GM18909 (cell line): ENCODE results near the gene ABHD11.
"Not testable (repeated sequence)": the region's sequence is repeated elsewhere in the genome, so short reads cannot be mapped to it uniquely, and the experiment has no call there.

ENCODE experiments used
- ATAC-seq: cut with Tn5 transposase; IDR thresholded peaks from one replicate; pipeline ENCODE4 v1.9.1; 2021; ENCODE audit warnings: mild to moderate bottlenecking; ENCODE audit not compliant: unreplicated experiment, poor library complexity

ABHD11 gene

DNA sequence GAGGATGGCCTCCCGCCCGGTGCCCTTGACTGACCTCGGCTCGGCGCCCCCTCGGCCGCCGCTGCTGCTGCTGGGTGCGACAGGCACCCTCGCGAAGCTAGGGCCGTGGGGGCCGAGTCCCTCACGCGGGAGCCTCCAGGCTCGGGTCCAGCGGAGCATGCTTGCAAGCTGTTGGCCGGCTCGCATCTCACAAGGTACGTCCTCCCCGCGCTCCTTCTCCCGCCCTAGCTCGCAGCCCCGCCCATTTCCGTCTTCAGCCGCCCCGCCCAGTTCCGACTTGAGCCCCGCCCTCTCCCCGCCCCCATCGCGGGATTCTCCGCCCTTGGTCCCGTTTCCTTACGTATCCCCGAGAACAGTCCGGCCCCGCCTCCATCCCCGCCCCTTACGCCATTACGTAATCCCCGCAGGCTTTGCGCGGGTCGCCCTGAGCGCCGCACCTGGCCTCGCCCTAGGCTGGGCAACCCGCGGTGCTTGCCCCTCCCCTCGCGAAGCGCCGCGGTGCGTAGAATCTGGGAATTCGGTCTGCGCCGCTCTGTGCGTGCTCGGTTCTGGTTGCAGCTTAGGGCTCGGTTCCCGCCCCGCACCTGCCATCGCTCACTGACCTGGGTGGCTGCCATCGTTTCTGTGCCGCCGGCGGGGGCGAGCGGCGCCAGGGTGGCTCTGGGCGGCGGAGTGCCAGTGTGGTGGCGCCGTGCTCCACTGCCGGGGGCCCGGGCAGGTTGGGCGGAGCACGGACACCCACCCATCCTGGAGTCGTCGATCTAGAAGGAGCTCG lies at the start of gene ABHD11:
Gene ABHD11 (minus strand): TSS at position 191 of the 775 bp plus-strand sequence. CDS start 32 bp downstream, at position 159.
- peak; percentile 90 for ATAC-seq

DNA sequence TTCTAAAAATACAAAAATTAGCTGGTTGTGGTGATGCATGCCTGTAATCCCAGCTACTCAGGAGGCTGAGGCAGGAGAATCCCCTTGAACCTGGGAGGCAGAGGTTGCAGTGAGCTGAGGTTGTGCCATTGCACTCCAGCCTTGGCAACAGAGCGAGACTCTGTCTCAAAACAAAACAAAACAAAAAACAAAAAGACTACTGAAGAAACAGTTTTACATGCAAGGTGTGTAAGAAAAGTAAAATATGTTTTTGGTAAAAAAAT lies 49.1 kb upstream of the ABHD11 start:
- not testable (repeated sequence) for ATAC-seq

DNA sequence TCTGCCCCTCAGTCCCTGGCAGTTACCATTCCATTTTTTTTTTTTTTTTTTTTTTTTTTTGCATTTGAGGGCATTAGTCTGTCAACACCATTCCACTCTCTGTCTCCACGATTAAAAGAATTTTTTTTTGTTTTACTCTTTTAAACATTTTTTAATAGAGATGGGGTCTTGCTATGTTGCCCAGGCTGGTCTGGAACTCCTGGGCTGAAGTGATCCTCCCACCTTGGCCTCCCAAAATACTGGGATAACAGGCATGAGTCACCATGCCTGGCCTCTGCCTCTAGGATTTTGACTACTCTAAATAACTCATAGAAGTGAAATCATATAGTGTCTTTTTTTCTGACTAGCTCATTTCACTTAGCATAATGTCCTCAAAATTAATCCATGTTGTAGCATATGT lies 48.0 kb upstream of the ABHD11 start:
- no peak for ATAC-seq

DNA sequence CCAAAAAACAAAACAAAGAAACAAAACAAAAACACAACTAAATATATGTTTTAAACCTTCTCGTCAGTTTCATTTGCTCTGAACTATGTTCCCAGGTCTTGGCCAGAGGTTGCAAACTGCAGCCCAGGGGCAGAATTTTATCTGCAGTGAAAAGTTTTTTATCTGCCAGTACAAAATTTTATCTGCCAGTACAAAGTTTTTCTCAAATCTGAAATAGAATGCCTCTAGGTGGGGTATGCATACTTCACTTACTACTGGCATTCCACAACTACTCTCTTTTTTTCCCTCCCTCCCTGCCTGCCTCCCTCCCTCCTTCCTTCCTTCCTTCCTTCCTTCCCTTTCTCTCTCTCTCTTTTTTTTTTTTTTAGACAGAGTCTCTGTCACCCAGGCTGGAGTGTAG lies 40.9 kb upstream of the ABHD11 start:
- no peak for ATAC-seq

- no peak for ATAC-seq
Measured at GRCh38 chr7:73778801-73779389, 40.3 kb upstream of the ABHD11 start.

GRCh38 chr7:73774923-73775322 lies 36.3 kb upstream of the ABHD11 start:
- no peak for ATAC-seq

GRCh38 chr7:73773700-73774517 lies 35.3 kb upstream of the ABHD11 start:
- ATAC-seq: no peak

- no peak for ATAC-seq
Measured at GRCh38 chr7:73770860-73771670, 32.5 kb upstream of the ABHD11 start.

- ATAC-seq: no peak
Measured at GRCh38 chr7:73770002-73770859, 31.6 kb upstream of the ABHD11 start, which contains the start of gene CLDN3. Gene CLDN3 (minus strand): TSS chr7:73770270. CDS start chr7:73770049, 221 bp downstream.

DNA sequence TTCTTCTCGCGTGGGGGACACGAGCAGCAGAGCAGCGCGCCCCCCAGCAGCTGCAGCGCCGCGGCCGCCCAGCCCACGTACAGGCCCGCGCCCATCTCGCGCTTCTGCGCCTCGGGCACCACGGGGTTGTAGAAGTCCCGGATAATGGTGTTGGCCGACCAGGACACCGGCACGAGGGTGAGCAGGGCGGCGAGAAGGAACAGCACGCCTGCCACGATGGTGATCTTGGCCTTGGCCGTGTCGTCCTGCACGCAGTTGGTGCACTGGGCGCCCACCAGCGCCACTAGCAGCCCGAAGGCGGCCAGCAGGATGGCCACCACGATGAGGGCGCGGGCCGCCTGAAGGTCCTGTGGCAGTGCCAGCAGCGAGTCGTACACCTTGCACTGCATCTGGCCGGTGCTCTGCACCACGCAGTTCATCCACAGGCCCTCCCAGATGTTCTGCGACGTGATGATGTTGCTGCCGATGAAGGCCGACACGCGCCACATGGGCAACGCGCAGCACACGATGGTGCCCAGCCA lies 30.9 kb upstream of the ABHD11 start:
- ATAC-seq: no peak

DNA sequence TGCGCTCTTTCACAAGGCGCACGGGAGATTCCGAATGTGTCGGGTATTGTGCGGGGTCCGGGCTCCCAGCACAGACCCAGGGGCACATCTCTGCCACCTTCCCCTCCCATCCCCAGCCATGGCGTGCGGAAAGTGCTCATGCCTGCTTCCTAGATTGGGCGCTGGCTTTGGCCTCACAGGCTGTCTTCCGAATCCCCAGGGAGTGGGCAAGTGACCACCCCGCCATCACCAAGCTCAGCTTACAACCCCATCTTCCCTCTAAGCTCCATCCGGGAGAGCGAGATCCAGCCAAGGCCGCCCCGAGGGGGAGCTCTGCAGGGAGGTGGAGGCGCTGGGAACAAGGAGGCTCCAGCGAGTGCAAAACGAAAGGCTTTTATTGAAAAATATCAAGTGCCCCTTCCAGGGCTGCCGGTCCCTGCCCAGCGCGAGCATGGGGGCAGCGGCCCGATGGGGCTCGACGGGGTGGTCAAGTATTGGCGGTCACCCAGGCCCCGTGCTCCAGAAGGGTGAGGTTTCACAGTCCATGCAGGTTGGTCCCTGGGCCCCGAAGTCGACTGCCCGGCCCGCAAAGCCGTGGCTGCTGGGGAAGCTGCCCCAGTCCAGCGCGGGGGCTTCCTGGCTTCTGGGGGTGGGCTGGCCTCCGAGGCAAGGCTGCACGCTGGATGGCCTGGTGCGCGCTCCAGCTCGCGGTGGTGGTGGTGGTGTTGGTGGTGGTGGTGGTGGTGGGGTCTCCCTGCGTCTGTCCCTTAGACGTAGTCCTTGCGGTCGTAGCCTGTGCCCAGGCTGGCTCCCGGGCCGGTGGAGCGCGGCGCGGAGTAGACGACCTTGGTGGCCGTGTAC lies 30.3 kb upstream of the ABHD11 start:
- ATAC-seq: no peak

- no peak for ATAC-seq
Measured at GRCh38 chr7:73766556-73767229, 28.1 kb upstream of the ABHD11 start.

GRCh38 chr7:73762659-73762999 lies 24.0 kb upstream of the ABHD11 start:
- no peak for ATAC-seq

GRCh38 chr7:73761854-73762658 lies 23.5 kb upstream of the ABHD11 start:
- ATAC-seq: no peak

DNA sequence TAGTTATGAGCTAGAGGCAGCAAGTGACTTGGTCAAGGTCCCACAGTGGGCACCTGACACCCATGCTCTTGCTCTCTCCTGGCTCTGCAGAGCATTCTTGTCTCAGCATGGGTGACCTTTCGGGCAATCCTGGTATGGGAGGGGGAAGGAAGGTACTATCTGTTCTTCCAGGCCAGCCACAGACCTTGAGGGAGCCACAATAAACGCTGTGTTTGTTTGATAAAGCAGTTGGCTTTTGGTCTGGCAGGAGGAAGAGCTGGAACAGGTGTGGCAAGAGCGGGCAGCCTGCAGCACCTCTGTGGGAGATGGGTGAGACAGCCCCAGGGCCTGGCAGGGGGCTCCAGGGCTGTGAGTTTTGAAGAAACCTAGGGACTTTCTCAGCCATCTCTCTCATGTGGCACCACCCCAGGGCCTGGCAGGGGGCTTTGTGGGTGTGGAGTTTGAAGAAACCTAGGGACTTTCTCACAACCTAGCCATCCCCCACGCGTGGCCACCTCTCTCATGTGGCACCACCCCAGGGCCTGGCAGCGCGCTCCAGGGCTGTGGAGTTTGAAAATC lies 20.1 kb upstream of the ABHD11 start:
- no peak for ATAC-seq

DNA sequence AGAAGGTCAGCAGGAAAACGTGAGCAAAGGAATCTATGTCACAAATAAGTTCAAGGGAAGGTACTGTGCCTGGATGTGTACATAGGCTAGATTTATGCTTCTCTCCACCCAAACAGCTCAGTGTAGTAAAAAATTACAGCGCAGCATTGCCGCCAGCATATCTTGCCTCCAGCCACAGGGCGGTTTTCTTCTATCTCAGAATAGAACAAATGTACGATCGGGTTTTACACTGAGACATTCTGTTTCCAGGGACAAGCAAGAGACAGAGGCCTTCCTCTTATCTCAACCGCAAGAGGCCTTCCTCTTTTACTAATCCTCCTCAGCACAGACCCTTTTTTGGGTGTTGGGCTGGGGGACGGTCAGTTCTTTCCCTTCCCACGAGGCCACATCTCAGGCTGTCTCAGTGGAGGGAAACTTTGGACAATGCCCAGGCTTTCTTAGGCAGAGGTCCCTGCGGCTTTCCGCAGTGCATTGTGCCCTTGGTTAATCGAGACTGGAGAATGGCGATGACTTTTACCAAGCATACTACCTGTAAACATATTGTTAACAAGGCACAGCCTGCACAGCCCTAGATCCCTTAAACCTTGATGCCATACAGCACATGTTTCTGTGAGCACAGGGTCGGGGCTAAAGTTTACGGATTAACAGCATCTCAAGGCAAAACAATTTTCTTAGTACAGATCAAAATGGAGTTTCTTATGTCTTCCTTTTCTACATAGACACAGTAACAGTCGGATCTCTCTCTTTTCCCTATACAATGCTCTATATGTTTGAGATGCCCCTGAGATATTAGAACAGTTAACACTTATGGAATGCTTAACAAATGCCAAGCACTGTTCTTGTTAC lies 11.6 kb upstream of the ABHD11 start:
- ATAC-seq: no peak
